A673 (cell line): ENCODE measurements around the gene NAALADL2.

Source experiments
- CTCF ChIP-seq: fragments of 300-800, 200-600 bp; sonication (generic); conservative IDR thresholded peaks from 2 replicates; pipeline ENCODE4 v1.5.1; 2017; ENCODE audit warnings: low read depth, mild to moderate bottlenecking, antibody characterized with exemption, low read length, moderate library complexity, mixed read lengths
- EZH2 ChIP-seq: fragments of 200-600 bp; sonication (generic); IDR thresholded peaks from 2 replicates; pipeline ENCODE4 v1.6.1; 2017; ENCODE audit warnings: borderline replicate concordance, low read depth, mild to moderate bottlenecking, mixed read lengths, antibody characterized with exemption, low read length; ENCODE audit not compliant: poor library complexity, severe bottlenecking

GRCh38 chr3:175039875-175040274 is 180.7 kb downstream of the NAALADL2 start:
- no peak for TF ChIP-seq CTCF
- TF ChIP-seq EZH2 = no peak
